ENCODE measurements around the gene DPH5.

DNA sequence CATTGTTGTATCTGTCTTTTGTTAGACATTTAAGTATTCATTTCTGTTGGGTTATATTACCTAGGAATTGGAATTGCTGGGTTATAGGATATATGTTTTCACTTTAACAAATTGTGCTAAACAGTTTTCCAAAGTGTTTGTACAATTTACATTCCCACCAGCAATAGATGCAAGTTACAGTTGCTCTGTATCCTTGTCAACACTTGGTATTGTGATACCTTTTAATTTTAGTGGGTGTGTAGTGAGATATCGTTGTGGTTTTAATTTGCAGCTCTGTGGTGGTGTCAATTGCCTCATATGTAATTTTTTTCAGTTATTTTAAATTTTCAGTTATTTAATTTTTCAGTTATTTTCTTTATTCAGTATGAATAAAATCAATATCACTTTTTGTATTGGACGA lies 7.4 kb upstream of the DPH5 start:
- TF ChIP-seq, protein P1, sequence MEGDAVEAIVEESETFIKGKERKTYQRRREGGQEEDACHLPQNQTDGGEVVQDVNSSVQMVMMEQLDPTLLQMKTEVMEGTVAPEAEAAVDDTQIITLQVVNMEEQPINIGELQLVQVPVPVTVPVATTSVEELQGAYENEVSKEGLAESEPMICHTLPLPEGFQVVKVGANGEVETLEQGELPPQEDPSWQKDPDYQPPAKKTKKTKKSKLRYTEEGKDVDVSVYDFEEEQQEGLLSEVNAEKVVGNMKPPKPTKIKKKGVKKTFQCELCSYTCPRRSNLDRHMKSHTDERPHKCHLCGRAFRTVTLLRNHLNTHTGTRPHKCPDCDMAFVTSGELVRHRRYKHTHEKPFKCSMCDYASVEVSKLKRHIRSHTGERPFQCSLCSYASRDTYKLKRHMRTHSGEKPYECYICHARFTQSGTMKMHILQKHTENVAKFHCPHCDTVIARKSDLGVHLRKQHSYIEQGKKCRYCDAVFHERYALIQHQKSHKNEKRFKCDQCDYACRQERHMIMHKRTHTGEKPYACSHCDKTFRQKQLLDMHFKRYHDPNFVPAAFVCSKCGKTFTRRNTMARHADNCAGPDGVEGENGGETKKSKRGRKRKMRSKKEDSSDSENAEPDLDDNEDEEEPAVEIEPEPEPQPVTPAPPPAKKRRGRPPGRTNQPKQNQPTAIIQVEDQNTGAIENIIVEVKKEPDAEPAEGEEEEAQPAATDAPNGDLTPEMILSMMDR (IDR thresholded peaks at IDR 0.05) = no peak
- no peak for TF ChIP-seq POLR2A (IDR thresholded peaks at IDR 0.05)
